ENCODE results near the gene BIN1.

Gene BIN1

GRCh38 chr2:127081826-127082633 lies 24.9 kb downstream of the BIN1 start:
- Mint-ChIP-seq H3K27me3 (ENCODE audit: low read depth) (no peaks in the 10 kb centered on the region), H3K4me1 (peaks cover 89% of the 10 kb centered on the region), H3K9me3 (no peaks in the 10 kb centered on the region), H3K27ac (peak overlapping the region; percentile 76 to 100 (median 76)), H3K4me3 (peak overlapping the region; percentile 10 to 65 (median 23)), H3K36me3 (ENCODE audit: low read depth) (peaks cover 10% of the 10 kb centered on the region)
- no peak for TF ChIP-seq CTCF (IDR thresholded peaks at IDR 0.05; ENCODE audit: unreplicated experiment in 3 of 3)

GRCh38 chr2:127080938-127081755 lies 25.8 kb downstream of the BIN1 start:
- TF ChIP-seq CTCF (IDR thresholded peaks at IDR 0.05; ENCODE audit: unreplicated experiment in 3 of 3), result no peak
- Mint-ChIP-seq H3K9me3 (no peaks in the 10 kb centered on the region), H3K27ac (peak overlapping the region in 2 of 3 experiments; percentile 20 to 76), H3K4me3 (no peak overlapping the region), H3K36me3 (ENCODE audit: low read depth) (peaks cover 13% of the 10 kb centered on the region), H3K27me3 (ENCODE audit: low read depth) (no peaks in the 10 kb centered on the region), H3K4me1 (peaks cover 87% of the 10 kb centered on the region)

- Mint-ChIP-seq H3K27me3 (ENCODE audit: low read depth) (no peaks in the 10 kb centered on the region), H3K27ac (peak overlapping the region; percentile 71 to 95 (median 77)), H3K9me3 (no peaks in the 10 kb centered on the region), H3K4me3 (peak overlapping the region in 2 of 3 experiments; percentile 35 to 50), H3K36me3 (ENCODE audit: low read depth) (peaks cover 13% of the 10 kb centered on the region), H3K4me1 (peaks cover 83% of the 10 kb centered on the region)
- TF ChIP-seq CTCF (IDR thresholded peaks at IDR 0.05; ENCODE audit: unreplicated experiment in 3 of 3), result no peak
Measured at GRCh38 chr2:127080226-127080937, 26.6 kb downstream of the BIN1 start.

- peak overlapping the region; percentile 1 to 95 (median 77) for H3K27ac Mint-ChIP-seq
- peaks cover 82% of the 10 kb centered on the region for H3K4me1 Mint-ChIP-seq
- H3K4me3 Mint-ChIP-seq, result peak overlapping the region in 1 of 3 experiments; percentile 46
- no peak for TF ChIP-seq CTCF (IDR thresholded peaks at IDR 0.05; ENCODE audit: unreplicated experiment in 3 of 3)
- H3K9me3 Mint-ChIP-seq, result no peaks in the 10 kb centered on the region
- peaks cover 13% of the 10 kb centered on the region for H3K36me3 Mint-ChIP-seq (ENCODE audit: low read depth)
- no peaks in the 10 kb centered on the region for H3K27me3 Mint-ChIP-seq (ENCODE audit: low read depth)
Measured at GRCh38 chr2:127079358-127079920, 27.5 kb downstream of the BIN1 start.

- no peaks in the 10 kb centered on the region for H3K9me3 Mint-ChIP-seq
- H3K36me3 Mint-ChIP-seq (ENCODE audit: low read depth), result peaks cover 9% of the 10 kb centered on the region
- H3K4me1 Mint-ChIP-seq, result peaks cover 82% of the 10 kb centered on the region
- H3K4me3 Mint-ChIP-seq, result peak overlapping the region in 2 of 3 experiments; percentile 6 to 36
- no peak for TF ChIP-seq CTCF (IDR thresholded peaks at IDR 0.05; ENCODE audit: unreplicated experiment in 3 of 3)
- no peaks in the 10 kb centered on the region for H3K27me3 Mint-ChIP-seq (ENCODE audit: low read depth)
- peak overlapping the region; percentile 72 to 95 (median 77) for H3K27ac Mint-ChIP-seq
Measured at GRCh38 chr2:127078666-127079270, 28.2 kb downstream of the BIN1 start.

All from nephron (organoid).